CD4-positive, alpha-beta T cell treated with Interleukin-15 for 1 hour (primary cell): Measurements from ENCODE around the gene FBXL13.

Source experiments
- DNase-seq: peaks from one replicate; pipeline ENCODE4 v3.0.0-alpha.2; 2020

The FBXL13 gene

DNA sequence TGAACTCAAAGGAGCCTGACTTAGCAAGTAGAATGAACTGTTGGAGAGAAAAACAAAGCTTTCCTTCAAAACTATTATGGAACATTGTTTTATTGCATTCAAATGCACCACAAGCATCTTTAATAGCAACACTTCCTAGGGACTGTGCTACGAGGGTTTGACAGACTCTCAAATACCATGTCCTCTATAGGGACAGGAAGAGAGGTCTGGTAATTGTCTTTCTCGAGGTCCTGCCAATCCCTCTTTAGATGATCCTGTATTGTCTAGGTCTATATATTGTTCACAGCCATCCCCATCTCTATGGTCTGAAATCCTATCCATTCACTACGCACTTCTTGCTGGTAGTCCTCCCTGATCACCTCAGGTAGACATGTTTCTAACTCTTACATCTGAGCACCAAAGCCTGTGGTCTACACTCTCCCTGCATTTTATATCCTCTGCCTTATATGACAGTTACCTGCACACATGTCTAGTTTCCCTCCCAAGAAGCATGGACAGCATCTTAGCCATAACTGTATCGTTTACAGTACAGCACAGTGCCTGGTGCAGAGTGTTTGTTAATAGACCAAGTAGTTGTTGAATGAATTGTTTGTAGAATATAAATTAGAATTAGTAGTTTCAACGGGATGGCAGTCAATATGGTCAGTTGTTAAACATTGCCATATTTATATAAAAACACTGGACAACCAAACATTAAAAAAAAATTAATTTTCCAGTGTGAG lies 183.5 kb downstream of the FBXL13 start:
- no peak for DNase-seq

DNA sequence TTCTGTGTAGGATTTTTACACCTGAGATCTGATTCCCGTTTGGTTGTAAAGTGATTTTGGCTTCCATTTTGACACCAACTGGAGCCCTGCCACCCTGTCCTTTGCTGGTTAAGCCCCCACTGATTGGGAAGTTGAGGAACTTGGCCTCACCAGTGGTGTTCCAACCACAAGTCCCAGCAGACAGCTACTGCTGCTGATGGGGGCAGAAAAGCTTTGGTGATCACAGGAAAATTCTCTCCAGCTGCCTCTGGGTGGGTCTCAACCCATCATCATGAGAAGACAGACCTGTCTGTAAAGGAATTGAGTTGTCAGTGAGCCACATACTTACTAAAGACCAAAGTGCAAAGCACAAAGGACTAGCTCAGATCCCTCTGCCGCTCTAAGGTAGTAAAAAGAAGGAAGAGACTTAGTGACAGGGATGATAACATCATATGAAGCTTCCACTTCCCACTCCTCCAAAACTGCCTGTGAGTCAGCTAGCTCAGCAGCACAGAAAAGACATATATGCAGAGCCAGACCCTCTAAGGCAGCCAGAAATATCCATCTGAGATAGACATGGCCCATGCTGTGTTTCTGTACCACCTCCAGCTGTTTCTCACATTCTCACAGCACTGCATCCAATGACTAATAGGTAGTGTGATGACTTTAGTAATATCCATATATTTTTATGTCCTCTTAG lies 184.2 kb downstream of the FBXL13 start:
- DNase-seq: no peak

DNA sequence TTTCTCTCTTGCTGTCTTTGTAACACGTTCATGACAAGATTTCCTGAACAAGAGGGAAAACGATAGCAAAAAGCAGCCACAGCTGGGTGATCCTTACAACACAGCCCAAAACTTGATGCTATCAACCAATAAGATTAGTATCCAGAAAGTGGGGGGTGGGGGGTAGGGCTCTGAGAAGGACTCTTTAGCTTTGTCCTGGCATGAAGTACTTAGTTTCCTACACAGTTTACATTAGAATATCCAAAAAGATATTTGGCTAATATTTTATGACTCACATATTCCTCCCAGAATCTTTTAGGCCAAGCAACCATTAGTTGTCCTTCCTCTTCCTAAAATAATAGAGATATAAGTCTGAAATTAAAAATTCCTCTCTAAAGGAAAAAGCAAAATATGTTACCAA lies 184.7 kb downstream of the FBXL13 start:
- DNase-seq: no peak

DNA sequence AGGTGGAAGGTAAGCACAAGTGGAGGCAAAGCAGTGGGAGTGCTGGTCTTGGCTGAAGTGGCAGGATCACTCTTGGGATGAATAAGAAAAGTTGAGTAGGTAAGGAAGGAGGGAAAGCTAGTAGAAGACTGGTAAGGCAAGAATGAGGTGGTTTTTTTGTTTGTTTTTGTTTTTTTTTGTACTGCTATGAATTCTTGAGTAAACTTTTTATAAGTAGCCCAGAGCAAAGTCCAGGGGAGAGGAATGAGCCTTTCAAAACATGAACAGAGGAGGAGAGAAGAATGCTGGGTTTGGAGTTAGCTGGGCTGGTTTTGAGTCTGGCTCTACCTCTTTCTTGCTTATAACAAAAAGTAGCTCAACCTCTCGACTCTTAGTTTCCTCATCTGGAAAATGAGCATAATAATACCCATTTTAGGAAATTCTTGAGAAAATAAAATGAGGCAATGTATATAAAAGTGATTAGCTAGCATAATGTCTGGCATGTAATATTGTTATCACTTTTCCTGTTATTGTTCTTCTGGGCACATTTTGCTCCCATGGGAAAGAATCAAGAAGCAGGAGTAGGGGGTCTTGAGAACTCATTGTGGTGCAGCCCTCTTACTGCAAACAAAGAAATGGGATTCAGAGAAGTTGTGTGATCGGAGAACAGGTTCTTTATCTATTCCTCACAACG lies 185.9 kb downstream of the FBXL13 start:
- DNase-seq: no peak

DNA sequence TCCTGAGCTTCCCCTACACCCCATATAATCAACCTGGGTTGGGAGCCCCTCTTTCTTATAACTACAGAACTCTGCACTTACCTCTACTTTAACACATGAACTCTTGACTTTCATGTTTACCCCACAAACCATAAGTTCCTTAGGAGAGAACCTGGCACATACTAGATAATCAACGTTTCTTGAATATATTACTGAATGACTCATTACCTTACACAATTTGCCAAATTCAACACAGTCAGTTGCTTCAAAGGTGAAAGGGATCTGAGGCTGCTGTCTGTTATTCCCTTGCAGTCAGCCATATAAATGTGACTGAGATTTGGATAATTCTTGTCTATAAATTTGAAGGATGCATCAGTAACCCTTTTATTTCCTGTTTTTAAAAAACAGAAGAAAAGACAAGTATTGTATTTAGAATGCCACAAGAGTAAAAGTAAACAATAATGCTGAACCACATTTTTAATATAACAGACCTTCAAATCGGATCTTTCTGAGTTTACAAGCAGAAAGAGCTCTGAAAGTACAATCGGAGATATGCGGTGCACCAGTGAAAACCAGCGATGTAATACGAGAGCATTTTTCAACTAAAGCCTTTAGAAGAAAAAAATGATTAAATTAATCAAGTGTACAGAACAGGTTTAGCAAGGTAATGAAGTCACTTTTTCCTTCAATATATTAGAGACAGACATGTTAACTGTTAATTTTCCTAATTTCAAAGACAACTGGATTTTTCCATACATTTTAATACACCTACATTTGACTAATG lies 191.3 kb downstream of the FBXL13 start:
- DNase-seq: no peak

DNA sequence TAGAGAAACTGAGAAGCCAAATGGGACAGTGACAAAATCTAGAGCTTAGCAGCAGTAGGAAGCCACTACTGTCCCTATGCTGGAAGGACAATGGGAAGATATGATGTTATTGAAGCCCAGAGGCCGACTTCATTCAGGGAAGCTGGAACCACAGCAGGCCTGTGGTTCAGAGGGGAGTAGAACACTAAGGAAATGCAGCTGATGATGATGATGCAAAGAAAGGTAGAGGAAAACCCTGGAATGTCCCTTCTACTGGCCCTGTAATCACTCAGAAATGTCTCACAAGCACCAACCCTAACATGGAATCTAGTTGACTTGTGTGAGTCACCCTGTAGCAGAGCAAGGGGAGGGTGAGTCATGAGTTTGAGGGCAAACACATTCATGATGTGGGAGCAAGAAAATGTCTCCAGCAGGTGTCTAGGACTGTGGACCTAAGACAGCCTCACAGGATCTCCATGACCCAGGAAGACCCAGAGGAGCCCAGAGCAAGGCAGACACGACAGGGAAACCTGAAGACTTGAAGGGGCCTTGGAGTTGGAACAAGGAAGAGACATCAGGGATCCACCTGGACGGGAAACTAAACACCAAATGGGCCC lies 198.8 kb downstream of the FBXL13 start:
- DNase-seq: no peak

DNA sequence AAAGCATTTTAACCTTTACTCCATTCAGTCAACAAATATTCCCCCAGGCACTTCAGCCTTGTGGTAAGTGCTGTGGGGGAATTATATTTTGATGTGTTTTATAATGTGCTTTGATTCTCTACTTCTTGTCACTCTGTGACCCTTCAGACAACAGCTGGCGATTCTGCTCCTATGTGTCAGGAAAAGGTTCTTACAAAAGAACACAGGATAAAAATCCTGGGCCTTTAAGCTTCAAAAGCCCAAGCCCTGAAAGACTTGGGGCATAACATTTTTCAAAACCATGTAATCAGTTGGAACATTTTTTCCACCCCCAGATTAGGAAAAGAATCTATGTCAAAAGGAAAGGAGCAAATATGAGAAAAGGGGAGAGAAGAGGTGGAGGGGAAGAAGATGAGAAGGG lies 199.6 kb downstream of the FBXL13 start:
- no peak for DNase-seq

DNA sequence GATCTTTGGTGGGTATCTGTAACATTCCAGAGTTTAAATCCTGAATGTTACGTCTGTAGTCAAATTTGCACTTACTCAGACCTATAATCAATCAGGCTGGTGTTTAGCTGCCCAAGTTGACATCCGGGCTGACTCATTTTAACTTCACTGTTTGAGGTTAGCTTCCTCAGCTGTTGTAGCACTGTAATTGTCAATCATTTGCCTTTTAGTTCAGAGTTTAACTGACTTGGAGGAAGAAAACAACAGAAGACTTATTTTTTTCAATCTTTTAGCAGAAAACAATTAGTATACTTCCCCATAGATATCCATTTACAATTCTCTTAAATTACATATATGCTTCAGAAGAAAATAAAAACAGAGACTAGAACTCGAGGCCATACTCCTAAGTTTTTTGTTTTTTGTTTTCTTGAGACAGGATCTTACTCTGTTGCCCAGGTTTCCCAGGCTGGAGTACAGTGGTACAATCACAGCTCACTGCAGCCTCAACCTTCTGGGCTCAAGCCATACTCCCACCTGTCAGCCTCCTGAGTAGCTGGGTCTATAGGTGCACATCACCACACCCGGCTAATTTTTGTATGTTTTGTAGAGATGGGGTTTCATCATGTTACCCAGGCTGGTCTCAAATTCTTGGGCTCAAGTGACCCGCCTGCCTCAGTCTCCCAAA lies 200.3 kb downstream of the FBXL13 start:
- no peak for DNase-seq

DNA sequence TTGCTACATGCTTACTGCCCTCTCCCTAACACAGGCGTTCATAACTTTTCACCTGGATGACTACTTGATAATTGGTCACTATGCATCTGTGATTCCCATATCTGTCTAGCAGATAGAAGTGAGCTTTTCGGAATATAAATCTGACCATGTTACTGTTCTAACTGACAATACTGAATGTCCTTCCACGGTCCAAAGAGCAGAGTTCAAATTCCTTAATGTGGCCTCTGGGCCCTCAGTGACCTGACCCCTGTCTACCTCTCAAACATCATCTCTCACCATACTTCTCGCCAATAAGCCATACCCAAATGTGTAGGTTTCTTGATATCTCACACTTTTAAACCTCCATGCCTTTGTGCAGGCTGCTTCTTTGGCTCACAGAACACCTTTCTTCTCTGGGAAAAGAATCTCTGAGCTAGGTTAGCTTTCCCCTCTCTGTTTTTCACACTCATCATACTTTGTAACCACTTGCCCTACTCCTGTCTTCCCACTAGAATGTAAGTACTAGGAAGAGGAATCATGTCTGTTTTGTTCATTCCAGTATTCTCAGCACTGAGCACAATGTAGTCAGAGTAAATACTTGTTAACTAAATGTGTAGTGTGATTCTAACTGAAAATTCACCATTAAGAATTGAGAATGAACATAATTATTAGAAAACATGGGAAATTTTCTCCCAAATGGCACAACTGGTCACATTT lies 201.0 kb downstream of the FBXL13 start:
- DNase-seq: no peak

DNA sequence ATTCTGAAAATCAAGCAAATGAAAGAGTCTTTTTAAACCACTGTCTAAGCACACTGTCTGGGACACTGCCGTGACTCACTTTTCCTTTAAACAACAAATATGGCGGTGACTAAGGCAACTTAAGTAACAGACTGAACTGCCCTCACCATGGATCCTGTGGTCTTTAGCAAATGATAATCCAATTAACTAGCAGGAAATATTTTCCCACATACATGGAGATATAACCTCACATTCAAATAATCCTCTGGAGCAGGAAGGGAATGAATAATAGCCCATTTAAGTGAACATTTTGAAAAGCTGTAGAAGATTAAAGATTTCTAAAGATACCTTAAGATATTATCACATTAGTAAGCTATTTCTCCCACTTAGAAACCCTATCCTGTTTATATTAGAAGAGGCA lies 202.1 kb downstream of the FBXL13 start:
- no peak for DNase-seq

DNA sequence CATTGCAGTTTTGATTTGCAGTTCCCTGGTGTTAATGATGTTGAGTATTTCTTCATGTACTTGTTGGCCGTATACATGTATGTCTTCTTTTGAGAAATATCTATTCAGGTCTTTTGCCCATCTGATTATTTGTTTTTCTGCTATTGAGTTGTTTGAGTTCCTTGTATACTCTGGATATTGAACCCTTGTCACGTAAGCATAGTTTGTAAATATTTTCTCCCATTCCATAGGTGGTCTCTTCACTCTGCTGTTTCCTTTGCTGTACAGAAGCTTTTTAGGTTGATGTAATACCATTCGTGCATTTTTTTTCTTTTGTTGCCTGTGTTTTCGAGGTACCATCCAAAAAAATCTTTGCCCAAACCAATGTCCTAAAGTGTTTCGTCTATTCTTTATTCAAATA lies 205.4 kb downstream of the FBXL13 start:
- no peak for DNase-seq

DNA sequence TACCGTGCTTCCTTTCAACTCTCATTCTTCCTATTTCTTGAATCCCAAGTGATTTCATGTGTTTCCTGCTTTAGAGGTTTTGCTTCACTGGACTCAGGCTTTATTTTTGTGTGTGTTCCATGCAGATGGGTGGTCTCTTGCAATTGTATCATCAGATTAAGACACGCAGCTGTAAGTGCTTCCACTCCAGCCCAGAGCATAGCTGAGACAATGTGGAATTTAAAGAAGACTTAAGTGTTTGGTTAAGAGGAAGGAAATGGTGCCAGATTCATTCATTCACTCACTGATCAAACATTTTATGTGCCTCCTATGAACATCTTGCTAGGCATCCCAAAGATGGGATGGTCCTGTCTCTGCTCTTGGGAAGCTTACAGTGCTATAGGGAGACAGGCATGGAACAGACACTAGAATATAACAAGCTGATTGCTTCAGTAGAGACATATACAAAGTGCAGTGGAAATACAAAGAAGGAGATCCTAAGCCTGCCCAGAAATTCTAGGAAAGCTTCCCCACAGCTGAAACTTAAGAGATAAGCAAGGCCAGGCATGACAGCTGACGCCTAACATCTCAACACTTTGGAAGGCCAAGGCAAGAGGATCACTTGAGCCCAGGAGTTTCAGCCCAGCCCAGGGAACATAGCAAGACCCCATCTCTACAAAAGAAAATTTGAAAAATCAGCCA lies 207.9 kb downstream of the FBXL13 start:
- DNase-seq: no peak

DNA sequence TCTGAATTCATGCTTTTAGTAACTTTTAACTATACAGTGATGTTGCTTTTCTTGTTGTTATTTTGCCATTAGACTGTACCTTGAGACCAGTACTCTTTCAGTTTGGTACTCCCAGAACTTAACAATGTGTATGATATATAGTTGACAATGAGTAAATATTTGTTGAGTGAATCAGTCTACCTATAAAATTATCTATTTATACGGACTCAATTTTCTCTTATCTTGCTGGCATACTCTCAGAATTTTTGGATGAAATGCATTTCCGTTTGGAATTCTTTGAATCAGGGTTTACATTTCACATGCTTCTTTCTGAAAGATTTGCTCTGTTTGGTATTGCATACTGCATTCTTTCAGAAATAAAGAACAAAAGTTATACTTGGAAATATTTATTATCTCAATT lies 209.6 kb downstream of the FBXL13 start:
- no peak for DNase-seq

DNA sequence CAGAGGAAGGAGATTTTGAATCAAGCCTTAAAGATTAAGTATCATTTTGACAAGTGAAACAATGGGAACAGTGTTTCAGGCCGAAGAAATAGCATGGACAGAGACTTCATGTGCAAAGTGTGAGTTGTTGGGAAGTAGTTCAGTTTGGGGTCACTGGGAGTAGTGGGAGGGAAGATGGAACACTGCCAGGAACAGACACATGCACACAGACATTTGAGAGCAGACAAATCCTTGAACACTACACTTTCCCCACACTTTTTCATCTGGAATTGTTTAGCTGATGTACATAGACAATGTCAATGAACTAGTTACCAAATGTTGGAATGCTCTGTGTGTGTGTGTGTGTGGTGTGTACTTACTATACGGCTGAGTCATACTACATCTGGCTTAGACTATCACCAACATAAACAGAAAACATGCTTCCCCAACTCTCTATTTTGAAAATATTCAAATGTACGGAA lies 214.2 kb downstream of the FBXL13 start:
- DNase-seq: no peak

DNA sequence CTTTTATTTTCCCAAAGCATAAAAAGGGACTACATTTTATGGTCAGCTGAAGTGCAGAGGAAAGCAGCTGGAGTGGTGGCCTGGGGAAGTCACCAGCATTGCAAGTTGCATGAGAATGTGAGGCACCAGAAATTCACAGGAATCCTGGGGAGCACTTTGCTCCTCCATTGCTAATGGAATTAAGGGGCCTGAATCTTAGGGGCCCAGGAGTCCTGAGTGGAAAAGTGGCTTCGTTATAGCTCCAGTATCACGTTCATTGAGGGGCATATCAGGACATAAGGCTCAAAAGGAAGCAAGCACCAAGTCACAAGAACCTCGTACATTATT lies 214.8 kb downstream of the FBXL13 start:
- DNase-seq: no peak

DNA sequence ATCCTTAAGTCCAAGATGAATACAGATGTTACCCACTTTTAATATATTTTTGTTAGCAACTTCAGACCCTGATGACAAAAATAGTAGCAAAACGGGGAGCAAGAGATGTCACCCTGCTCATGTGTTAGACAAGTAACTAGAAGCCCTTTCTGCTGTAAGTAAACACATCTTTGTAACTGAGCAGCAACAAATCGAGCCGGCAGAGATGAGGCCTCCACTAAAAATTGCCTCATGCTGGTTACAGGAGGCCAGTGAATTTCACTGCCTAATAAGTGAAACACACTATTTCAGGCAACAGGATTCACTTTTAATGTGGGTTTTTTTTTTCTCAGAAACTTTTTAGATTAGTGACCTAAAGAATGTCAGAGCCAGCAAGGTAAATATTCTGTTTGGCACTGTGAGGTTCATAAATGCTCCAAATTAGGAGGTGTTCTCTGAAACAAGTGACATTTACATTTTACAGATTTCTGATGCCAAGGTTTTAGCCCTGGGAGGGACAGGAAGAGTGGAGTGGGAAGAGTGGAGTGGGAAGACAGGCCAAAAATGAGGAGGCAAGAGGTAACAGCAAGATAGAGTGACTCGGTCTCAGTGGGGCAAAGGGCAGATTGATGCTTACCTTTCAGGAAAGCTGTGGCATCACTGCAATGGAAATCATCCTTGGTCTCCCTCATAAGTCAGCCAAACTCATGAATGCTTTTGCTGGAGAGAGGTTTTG lies 215.4 kb downstream of the FBXL13 start:
- DNase-seq: no peak

DNA sequence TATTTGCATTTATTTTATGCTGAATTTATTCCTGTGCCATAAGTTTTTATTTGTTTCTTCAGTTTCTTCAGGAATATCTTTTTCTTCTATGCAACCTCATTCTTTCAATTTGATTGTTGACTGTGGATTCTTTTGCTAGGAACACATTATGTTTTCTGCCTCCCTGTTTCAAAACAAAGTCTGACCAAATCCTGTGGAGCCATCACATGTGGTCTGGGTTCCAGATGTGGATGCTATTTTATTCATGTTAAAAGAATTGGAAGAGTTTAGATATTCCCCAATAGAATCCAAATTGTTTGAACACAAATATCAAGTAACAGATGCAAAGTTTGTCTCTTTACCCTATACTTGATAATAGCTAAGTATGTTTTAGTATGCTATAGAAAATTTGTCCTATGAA lies 218.6 kb downstream of the FBXL13 start:
- DNase-seq: no peak

DNA sequence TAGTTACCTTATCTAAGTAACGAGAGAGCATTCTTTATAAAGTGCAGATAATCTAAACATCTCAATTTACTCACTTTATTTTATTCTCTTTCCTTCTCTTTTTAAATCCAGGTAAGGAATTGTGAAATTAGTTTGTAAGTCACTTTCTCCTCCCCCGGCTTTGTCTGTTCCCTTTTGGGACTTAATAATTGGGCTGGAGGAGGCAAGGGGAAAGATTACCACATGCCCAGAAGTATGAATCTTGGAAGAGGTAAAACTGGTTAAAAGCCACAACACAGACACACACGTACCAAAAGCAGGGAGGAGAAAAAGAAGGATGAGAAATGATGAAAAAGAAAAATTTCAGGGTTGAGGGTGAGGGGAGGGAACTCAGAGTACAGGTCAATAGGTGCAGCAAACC lies 225.1 kb downstream of the FBXL13 start:
- no peak for DNase-seq

DNA sequence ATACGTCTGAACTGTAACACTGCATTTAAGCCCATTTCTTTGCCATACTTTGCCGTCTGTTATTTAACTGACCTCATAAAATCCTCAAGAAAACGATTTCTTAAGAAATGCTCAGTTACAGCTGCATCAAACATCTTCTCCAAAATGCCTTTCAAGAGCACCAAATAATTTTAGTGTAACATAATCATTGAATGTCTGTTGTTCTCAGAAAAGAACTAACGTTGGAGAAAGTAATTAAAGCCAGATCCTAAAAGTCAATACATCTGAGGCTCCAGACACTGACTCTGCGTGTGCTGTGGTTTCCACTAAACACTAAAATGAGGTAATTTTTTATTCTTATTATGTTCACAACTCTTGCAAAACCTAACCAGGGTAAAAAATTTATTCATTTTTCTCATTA lies 225.5 kb downstream of the FBXL13 start:
- DNase-seq: no peak

DNA sequence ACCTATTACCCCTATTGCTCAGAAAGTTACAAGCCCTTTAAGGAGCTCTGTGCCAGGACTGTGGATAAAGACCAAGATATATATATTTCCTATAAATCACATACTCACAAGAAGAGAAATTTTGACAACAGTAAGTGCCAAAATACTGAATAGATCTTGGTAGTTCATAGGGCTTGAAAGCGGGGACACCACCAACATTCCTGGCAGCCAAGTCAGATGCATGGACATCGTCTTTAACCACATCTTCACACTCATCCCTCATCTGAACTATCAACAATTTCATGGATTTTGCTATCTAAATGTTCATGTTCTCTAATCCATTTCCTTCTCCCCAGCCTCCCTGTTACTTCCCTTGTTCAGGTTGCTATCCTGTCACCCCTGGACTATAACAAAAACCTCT lies 229.2 kb downstream of the FBXL13 start:
- DNase-seq: no peak

DNA sequence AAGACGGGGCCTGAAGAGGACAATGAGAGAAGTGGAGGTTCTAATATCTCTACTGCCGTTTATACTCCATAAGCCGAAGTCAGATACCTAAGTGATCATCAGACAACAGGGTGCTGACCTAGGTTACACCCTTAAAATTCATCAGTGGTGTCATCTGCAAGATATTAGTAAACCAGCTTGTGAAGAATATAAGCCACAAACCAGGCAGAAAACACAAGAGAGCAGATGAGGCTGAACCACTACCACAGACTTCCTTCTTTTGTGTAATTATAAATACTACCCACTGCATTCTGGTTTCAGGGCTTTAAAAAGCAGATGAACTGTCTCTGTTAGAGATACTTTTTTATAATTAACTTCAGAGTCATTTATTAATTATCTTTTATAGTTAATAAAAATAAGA lies 230.7 kb downstream of the FBXL13 start:
- DNase-seq: no peak
